ENCODE results near the gene IDE.
"Not testable (repeated sequence)": the region's sequence is repeated elsewhere in the genome, so short reads cannot be mapped to it uniquely, and the experiment has no call there.

Gene IDE

DNA sequence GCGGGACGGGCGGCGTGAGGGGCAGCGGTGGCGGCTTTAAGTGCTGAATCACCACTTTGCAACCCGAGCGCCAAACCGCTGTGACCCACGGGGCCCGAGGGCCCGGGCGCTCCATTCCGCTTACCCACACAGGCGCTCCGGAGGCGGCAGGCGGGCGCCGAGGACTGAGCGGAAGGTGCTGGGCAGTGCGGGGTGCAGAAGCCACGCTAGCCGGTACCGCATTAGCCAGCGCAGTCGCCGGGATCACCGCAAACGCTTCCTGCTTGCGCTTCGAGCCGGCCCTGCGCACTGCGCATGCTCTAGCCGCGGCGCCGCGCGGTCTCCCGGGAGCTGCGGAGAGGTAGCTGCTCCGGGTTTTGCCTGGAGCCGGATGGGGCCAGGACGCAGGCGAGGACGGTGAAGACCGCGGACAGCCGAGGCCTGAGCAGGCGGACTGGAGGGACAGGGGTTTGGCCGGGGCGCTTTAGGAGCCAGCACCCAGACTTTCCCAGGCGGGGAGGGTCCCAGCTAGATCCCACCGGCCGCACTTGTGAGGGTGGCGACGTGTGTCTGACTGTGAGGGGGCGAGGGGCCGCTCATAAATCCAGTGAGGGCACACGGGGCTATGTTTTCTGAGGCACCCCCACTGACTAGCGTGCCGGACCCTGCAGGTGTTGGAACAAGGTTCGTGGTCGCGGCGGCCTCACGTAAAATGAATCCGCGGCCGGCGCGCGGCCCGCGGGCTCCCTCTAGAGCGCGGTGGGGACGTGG lies at the start of gene IDE:
Gene IDE, minus strand, starts transcription at position 296 of the 750 bp plus-strand sequence. Its CDS starts 74 bp downstream, at position 222.
- DNase-seq, result peak; percentile 67 to 82

GRCh38 chr10:92619368-92619767 lies 45.5 kb upstream of the IDE start:
- no peak for DNase-seq

- no peak for DNase-seq
Measured at GRCh38 chr10:92615515-92615914, 41.6 kb upstream of the IDE start.

DNA sequence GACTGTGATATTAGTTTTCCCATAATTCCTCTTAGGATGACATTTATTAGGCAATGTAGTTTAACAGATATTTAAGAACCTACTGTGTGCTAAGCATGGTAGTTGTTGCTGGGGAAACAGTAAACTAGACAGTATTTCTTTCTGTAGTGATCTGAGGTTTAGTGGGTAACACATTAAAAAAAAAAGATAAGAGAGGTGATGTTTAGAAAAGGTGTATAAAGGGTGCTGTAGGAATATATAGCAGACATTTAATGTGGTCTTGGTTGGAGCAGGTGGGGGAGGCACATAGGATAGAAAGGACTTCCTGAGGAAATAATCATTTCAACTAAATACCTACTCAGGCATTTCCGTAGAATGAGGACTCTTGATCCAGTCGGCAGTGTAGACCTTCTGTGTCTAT lies 30.9 kb upstream of the IDE start:
- DNase-seq, result no peak

DNA sequence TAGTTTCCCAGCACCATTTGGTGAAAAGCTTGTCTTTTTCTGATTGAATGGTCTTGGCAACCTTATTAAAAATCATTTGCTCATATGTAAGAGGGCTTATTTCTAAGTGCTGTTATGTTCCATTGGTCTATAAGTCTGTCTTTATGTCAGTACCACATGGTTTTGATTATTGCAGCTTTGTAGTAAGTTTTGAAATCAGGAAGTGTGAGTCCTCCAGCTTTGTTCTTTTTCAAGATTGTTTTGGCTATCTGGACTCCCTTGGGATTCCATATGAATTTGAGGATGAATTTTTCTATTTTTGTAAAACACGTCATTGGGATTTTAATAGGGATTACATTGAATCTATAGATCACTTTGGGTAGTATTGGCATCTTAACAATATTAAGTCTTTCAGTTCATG lies 24.4 kb upstream of the IDE start:
- no peak for DNase-seq

DNA sequence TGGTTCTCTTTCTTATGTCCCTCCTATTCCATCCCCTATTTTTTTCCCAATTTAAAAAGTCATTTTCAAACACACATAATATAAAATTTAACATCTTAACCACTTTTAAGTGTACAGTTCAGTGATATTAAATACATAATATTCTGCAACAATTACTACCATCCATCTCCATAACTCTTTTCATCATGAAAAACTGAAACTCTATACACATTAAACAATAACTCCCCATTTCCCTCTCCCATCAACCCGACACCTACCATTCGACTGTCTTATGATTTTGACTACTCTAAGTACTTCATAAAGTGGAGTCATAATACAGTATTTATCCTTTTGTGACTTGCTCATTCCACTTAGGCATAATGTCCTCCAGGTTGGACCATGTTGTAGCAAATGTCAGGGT lies 21.6 kb upstream of the IDE start:
- DNase-seq, result no peak

- peak; percentile 38 to 48 for DNase-seq
Measured at GRCh38 chr10:92593619-92594588, 20.0 kb upstream of the IDE start.

DNA sequence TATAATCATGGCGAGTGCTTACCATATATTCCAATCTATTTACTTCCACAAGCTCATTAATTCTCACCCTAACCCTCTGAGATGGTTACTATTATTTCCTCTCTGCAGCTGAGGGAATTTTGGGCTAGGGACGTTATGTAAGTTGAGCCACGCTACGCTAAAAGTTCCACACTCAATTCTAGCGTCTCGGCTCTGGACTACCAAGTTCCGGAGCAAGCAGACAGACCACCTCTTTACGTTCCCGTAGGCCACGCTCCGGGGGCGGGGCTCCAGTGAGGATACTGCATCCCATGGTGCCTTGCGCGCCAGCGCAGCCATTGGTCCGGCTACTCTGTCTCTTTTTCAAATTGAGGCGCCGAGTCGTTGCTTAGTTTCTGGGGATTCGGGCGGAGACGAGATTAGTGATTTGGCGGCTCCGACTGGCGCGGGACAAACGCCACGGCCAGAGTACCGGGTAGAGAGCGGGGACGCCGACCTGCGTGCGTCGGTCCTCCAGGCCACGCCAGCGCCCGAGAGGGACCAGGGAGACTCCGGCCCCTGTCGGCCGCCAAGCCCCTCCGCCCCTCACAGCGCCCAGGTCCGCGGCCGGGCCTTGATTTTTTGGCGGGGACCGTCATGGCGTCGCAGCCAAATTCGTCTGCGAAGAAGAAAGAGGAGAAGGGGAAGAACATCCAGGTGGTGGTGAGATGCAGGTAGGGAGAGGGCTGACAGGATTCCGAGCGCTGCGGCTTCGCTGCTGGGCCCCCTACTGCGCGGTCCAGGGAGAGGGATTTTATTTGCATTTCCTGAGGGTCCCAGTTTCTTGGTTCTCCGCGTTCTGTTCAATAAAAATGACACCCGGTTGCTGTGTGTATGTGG lies 19.1 kb upstream of the IDE start, which contains the start of gene KIF11:
Gene KIF11, plus strand, starts transcription at position 370 of the 858 bp plus-strand sequence. Its CDS starts 246 bp downstream, at position 616.
- peak; percentile 93 for DNase-seq

DNA sequence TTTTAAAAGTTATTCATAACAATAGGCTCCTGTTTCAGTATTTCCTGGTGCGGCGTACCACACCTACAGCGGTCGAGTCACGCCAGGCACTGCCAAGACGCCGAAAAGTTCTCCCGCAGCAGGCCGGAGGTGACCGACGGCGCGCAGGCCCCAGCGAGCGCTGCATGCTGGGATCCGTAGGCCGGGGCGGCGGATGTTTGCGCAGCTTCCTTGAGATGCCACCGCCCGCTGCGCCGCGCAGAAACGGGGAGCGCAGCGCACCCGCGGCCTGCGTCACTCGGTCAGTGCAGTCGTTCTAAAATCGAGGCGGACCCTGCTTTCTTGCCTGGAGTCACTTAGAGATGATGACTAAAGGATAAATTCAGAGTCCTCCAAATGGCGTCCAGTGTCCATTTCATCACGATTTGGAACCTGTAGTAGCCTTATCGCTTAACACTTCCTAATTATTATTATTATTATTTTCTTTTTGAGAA lies 17.7 kb upstream of the IDE start:
- DNase-seq, result peak; percentile 84 to 91

DNA sequence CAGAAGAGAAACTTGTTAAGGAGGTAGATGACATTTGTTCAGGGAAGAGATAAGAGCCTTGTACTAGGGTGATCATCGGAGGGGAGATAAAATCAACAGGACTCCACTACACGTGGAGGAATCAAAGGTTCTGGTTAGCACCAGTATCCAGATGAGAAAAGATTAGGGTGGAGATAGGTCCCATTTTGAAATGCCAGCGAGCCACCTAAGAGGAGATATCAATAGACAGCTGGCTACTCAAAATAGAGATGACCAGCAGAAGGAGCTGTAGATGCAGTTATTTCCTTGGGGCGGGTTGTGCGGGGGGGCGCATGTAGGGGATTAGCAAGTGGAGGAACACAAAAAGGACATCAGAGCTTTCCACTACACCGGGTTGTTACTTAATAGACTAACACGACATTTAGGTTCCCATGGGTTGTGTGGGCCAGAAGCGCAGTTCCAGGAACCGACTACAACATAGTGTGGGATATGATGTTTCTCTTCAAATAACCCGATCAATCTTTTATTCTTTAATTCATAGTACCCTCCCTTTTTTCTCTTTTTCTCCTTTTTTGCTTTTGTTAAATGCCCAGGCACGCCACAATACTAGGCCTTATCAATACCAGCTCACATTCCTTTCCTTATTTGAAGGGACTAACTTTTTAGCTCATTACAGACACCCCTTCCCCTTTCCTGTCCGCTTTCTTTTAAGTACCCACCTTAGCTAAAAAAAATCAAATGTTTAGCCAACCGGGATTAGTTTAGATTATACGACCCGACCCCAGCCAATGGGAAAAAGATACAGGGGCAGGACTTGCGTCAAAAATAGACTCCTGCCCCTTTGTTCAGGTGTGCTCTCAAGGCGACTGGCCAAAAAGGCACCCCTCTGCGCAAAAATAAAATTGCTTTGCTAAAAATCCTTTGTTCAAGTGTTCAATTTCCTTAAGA lies 17.0 kb upstream of the IDE start:
- DNase-seq, result peak; percentile 75 to 78

- not testable (repeated sequence) for DNase-seq
Measured at GRCh38 chr10:92582347-92582746, 8.5 kb upstream of the IDE start.

- peak; percentile 67 for DNase-seq
Measured at GRCh38 chr10:92575961-92576360, 2.1 kb upstream of the IDE start.

DNA sequence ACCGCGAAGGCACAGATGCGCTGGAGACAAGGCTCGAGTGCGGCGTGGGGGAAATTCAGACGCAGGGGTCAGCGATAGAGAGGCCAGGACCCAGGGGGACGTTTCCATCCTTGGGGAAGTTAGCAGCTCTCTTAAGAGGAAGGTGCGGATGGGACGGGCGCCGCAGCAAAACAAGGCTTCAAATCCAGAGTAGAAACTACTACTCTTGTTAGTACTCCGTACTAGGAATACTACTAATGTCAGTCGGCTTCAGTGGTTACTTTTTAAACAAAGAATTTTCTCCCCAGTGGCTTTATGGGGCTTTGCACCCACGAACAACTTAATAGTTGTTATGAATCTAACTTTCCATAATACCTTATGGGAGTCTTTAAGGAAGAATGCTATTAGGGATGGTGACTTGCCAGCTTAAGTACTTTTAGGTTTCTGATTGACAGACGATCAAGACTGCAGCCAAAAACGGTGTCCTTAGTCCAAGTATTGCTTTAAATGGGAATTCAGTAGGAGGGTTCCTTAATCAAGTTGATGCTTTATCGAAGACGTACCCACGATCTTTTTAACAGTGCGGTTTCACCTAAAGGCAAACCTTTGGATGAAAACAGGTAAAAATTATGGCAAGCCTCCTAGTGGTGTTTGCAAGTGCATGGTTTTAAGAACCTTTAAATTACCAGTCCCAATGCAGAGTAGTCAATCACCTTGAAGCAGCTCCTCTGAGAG lies 812 bp upstream of the IDE start:
- peak; percentile 70 to 72 for DNase-seq

- DNase-seq, result peak in 1 of 2 experiments; percentile 29
Measured at GRCh38 chr10:92573091-92573797, 649 bp downstream of the IDE start.

DNA sequence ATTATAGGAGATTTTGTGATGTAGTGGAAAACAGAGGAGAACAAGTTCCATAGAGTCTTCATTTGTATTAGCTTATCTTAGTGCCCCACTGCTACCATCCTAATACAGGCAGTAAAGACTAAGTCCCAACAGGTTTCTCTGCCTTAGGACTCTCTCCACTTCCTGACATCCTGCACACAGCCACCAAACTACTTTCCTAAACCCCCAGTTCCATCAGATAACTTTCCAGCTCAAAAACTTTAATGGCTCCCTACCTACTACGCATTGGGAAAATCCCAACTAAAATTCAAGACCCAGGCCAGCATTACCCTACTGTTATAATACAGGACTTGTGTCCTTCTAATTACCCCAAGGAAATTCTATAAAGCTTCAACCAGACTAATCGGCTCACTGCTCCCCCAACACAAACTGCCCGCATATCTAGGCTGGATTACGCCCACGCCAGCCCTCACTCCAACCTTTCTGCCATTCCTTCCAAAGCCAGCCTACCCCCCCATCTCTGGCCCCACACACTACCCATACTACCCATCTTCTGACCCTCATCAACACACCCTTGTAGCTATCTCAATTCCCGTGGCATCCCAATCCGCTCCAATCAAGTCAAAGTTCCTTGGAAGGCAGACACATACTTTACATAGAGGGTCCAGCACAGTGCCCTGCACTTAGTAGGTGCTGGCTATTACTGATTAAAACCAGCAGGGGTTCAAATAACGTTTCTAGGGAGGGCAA lies 1.4 kb downstream of the IDE start:
- DNase-seq, result no peak

- no peak for DNase-seq
Measured at GRCh38 chr10:92571649-92572048, 2.2 kb downstream of the IDE start.

DNA sequence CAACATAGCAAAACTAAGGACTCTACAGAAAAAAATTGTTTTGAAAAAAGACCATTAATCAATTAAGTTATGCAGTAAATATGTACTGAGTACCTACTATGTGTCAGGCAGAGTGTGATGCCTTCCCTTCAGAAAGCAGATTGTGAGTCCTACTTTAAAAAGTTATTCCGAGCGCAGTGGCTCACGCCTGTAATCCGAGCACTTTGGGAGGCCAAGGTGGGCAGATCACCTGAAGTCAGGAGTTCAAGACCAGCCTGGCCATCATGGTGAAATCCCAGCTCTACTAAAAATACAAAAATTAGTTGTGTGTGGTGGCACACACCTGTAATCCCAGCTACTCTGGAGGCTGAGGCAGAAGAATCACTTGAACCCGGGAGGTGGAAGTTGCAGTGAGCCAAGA lies 4.2 kb downstream of the IDE start:
- not testable (repeated sequence) for DNase-seq

DNA sequence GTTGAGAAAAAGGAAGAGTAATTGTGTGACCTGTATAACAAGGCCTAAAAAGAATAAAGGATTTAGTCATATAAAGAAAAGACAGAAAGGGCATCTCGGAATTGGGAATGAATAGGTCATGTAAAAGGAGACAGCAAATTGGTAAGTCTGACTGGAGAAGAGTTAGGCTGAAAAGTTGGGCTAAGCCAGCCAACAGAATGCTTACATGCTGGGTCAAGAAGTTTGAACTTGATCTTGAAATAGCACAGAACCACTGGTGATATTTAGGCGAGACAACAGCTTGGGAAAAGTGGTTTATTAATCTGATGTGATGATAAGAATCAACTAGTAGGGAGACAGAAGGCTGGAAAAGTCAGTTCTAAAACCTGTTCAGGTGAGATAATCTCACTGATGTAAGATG lies 4.8 kb downstream of the IDE start:
- no peak for DNase-seq

DNA sequence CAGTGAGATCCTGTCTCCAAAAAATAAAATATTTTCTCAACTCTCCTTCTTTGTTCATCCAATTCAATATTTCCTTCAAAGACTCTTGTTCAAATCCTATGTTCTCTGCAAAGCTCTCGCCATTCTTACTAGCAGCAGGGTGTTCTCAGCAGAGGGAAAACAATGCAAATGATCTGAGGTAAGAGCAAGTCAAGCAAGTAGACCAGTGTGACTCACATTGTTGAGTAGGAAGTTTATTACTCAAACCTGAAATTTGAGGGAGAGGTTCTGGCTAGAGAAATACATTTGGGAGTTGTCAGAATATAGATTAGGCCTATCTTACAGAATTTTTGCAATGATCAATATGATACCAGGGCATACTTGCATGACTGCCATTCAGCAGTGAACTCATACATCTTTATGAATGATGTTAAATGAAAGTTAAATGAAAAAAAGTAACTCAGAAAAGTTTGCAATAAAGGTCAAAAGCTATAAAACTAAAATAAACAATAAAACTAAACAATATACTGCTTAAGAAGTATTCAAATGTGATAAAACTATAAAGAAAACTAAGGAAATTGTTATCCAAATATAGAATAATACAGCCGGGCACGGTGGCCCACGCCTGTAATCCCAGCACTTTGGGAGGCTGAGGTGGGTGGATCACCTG lies 5.8 kb downstream of the IDE start:
- DNase-seq, result peak in 1 of 2 experiments; percentile 16

Data from AML-193 (cell line).